Fibroblast of the aortic adventitia (primary cell): ENCODE data around the gene MUC22. TPM values are rescaled to one million over a fixed set of nuclear protein-coding genes. Genes with fewer than 3 reads are reported as not detected.
"Not testable (repeated sequence)": the region's sequence is repeated elsewhere in the genome, so short reads cannot be mapped to it uniquely, and the experiment has no call there.

Source experiments
- DNase-seq: peaks from one replicate; pipeline ENCODE4 v3.0.0-alpha.2; 2010; ENCODE audit warnings: low read depth
- H3K4me3 ChIP-seq: 2 replicates; pipeline ENCODE4 v1.5.1; 2011; ENCODE audit warnings: low read depth, mild to moderate bottlenecking, control low read depth, low read length, moderate library complexity
- CTCF ChIP-seq: IDR thresholded peaks from 2 replicates; pipeline ENCODE4 v1.5.1; 2011; ENCODE audit warnings: mild to moderate bottlenecking, low read length, control low read depth, inconsistent platforms; ENCODE audit not compliant: insufficient read depth
- total RNA-seq: library from RNA; depleted of rRNA; stranded (reverse); fragments of >200 nt; gene quantifications from 2 replicates; pipeline ENCODE4 v1.2.3, GENCODE V29; 2012; ENCODE audit warnings: low replicate concordance

The MUC22 gene
- total RNA-seq, 1 donor = not detected

GRCh38 chr6:30991891-30992290 lies 18.4 kb upstream of the MUC22 start:
- no peak for TF ChIP-seq CTCF
- DNase-seq = no peak
- H3K4me3 ChIP-seq = no peak overlapping the region

GRCh38 chr6:30997301-30997700 lies 13.0 kb upstream of the MUC22 start:
- no peak for TF ChIP-seq CTCF
- no peak for DNase-seq
- no peak overlapping the region for H3K4me3 ChIP-seq

- no peak overlapping the region for H3K4me3 ChIP-seq
- TF ChIP-seq CTCF = no peak
- DNase-seq = no peak
These were observed 11.5 kb upstream of the MUC22 start for GRCh38 chr6:30998785-30999184.

GRCh38 chr6:31000067-31000860 lies 10.0 kb upstream of the MUC22 start:
- not testable (repeated sequence) for DNase-seq, H3K4me3 ChIP-seq

- H3K4me3 ChIP-seq = no peak overlapping the region
- DNase-seq = no peak
- no peak for TF ChIP-seq CTCF
These were observed 8.9 kb upstream of the MUC22 start for GRCh38 chr6:31001281-31001888.

GRCh38 chr6:31002471-31002870 lies 7.8 kb upstream of the MUC22 start:
- TF ChIP-seq CTCF = no peak
- no peak overlapping the region for H3K4me3 ChIP-seq
- no peak for DNase-seq

GRCh38 chr6:31004794-31005193 lies 5.5 kb upstream of the MUC22 start:
- no peak overlapping the region for H3K4me3 ChIP-seq
- no peak for DNase-seq
- TF ChIP-seq CTCF = no peak
